Left renal pelvis (tissue), 4 donors: Measurements from ENCODE around the gene CCL22. TPM values are rescaled to one million over a fixed set of nuclear protein-coding genes. Genes with fewer than 3 reads are reported as not detected.

Experiments
- DNase-seq, 4 donors: peaks; one replicate each; pipeline ENCODE4 v3.0.0-alpha.2; 2013; ENCODE audit warnings: low read depth in 4 of 4, low spot score in 3 of 4
- polyA plus RNA-seq, 4 donors: library from polyadenylated mRNA; unstranded; fragments of 120-200 nt; gene quantifications; one replicate each; pipeline ENCODE4 v1.2.1, GENCODE V29; 2013; ENCODE audit not compliant: insufficient read length in 4 of 4

Gene CCL22
- polyA plus RNA-seq, 4 donors: 0.04 to 0.15 (median 0.11) TPM

DNA sequence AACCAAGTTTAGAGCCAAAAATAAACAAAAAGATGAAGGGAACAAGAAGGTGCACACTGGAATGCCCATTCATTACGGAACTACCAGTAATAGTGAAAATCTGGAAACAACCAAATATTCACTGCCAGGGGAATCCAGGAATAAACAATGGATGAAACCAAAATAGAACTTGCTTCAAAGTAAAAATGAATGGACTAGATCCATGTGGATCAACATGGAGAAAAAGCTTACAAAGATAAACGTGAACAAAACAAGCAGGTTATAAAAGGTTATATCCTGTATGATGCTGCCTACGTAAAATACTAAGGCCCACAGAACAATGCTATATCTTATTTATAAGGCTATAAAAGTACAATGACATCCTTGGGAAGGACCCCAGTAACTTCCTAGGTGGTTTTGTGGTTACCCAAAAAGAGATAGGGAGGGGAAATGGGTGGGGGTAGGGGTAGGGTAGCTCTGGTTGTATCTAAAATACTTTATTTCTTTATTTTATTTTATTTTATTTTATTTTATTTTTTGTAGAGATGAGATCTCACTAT, 12.8 kb upstream of the CCL22 start:
- DNase-seq: no peak

DNA sequence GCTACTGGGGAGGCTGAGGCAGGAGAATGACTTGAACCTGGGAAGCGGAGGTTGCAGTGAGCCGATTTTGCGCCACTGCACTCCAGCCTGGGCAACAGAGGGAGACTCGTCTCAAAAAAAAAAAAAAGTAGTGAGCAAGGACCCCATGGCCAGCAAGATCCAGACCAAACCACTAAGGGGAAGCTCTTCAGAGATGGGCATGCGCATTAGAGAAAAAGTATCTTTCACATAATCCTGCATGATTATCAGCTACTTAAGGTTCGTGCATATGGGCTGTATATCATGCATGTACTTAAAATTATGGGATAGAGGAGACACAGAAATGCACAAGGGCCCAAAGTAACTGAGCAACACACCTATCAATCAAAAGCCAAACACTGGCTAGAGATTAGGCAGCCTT, 10.7 kb upstream of the CCL22 start:
- DNase-seq: no peak

DNA sequence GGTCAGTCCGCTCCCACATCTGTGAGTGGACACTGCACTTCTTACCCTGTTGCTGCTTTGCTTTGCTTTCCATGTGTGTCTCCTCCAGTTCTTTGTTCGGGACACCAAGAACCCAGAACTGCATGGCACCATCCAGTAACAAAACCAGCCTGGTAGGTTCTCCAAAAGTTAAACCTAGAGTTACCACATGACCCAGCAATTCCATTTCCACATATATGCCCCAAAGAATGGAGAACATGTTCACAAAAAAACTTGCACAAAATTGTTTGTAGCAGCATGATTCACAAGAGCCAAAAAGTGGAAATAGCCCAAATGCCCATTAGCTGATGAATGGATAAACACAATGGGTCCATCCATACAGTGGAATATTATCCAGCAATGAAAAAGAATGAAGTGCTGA, 10.3 kb upstream of the CCL22 start:
- DNase-seq: no peak

DNA sequence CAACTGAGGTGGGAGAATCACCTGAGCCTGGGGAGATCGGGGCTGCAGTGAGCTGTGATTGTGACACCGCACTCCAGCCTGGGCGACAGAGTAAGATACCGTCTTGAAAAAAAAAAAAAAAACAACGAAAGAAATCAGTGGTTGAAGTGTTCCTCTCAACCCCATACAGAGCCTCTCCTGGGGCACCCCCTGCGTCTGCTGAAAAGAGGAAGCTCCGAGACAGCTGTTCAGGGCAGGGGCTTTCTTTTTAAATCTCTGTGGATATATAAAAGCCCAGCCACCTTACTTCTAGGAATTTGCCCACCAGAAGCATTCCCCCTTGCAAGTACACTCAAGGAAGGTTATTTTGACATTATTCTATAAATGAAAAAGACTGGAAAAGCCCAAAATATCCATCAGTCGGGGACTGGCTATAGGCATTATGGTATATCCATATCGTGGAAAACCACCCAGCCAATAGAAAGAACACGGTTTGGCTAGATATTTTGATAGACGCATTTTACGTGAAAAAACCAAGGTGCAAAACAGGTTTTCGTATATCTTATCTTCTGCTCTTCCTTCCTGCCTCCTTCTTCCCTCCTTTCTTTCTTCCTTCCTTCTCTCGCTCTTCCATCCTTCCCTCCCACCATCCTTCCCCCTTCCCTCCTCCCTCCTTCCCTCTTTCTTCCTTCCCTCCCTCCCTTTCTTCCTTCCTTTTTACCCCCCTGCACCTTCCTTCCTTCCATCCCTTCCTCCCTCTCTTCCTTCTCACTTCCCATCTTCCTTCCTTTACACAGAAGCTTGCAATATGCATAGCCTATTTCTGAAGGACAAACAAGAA, 9.2 kb upstream of the CCL22 start:
- DNase-seq: no peak

DNA sequence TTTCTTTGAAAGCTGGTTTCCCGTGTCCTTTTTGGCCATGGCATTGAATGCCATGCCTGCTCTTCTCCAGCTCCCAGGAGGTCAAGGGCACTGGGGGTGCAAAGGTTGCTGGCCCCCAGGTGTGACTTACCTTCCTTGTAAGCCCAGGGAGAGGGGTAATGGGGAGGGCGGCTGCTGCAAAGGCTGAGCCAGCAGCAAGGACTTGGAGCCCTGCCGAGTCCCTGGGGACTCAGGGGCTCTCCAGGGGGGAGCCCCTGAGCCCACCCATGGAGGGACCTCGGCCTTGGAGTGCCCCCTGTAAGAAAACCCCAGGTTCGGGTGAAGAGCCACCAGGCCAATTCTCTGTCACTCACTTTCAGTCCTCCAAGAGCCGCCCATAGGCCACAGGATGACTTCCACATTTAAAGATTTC, 5.9 kb upstream of the CCL22 start:
- DNase-seq: no peak

DNA sequence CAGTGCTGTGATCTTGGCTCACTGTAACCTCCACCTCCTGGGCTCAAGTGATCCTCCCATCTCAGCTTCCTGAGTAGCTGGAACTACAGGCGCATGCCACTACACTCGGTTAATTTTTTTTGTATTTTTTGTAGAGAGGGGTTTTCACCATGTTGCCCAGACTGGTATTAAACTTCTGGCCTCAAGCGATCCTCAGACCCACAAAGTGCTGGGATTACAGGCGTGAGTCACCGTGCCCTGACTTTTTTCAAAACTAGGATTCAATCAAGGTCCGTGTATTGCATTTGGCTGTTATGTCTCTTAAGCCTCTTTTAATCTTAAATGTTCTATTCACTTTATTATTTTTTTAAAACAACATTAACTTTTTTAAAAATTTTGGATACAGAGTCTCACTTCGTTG, 4.3 kb upstream of the CCL22 start:
- no peak for DNase-seq

DNA sequence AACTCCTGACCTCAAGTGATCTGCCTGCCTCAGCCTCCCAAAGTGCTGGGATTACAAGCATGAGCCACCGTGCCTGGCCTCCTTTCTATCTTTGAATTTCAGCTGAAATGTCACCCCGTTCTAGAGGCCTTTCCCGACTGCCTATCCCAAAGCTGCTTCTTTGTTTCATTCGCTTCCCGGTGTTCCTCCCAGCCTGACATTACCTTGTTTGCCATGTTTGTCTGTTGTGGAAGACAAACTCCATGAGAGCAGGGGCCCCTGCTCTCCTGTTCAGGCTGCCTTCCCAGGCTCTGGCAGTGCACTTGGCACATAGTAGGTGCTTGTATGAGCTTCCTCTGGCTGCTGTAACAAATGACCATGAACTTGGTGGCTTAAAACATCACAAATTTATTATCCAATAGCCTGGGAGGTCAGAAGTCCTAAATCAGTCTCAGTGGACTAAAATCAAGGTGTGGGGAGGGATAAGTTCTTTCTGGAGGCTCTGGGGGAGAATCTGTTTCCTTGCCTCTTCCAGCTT, 2.6 kb upstream of the CCL22 start:
- no peak for DNase-seq

DNA sequence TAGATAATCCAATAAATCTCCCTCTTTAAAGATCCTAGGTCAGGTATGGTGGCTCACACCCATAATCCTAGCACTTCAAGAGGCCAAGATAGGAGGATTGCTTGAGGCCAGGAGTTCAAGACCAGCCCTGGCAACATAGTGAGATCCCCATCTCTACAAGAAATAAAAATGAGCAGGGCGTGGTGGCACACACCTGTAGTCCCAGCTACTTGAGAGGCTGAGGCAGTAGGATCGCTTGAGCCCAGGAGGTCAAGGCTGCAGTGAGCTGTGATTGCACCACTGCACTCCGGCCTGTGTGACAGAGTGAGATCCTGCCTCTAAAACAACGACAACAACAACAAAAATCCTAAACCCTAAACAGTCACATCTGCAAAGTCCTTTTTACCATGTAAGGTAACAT, 2.0 kb upstream of the CCL22 start:
- no peak for DNase-seq

DNA sequence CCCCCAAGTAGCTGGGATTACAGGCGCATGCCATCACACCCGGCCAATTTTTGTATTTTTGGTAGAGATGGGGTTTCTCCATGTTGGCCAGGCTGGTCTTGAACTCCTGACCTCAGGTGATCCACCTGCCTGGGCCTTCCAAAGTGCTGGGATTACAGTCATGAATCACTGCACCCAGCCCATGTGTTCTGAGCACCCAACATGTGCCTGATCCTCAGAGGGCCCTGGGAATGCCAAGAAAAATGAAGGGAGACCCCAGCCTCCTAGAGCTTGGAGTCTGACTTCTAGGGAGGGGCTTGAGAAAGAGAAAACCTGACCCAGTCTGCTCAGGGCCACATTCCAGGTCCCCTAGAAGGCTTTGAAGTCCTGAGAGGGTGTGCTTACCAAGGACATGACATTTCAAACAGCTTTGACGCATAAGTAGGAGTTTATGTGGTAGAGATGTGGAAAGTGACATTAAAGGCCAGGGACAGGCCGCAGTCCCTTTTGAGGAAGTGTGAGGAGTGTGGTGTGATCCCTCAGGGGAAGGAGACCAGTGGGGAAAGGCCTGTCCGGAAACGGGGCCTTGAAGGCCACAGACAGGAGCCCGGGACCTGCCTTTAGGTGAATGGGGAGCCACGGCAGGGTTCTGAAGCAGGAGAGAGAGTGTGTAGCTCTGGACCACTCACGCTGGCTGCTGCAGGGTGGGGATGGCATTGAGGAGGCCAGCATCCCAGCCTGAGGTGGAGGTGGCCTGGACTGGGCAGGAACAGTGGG, 1.1 kb upstream of the CCL22 start:
- no peak for DNase-seq

DNA sequence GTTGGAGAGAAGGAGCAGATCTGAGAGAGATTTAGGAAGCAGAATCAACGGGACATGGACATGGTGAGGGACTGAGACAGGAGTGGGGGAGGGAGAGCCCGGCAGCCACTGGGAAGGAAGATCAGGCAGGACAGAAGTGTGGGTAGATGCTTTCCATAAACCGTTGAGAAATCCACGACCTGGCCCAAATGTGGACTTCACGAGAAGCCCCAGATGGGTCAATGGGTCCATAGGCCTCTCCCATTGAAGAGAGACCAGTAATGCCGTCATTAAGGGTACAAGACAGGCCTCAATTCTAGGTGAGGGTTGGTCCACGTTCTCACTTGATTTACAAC, 530 bp upstream of the CCL22 start:
- no peak for DNase-seq

DNA sequence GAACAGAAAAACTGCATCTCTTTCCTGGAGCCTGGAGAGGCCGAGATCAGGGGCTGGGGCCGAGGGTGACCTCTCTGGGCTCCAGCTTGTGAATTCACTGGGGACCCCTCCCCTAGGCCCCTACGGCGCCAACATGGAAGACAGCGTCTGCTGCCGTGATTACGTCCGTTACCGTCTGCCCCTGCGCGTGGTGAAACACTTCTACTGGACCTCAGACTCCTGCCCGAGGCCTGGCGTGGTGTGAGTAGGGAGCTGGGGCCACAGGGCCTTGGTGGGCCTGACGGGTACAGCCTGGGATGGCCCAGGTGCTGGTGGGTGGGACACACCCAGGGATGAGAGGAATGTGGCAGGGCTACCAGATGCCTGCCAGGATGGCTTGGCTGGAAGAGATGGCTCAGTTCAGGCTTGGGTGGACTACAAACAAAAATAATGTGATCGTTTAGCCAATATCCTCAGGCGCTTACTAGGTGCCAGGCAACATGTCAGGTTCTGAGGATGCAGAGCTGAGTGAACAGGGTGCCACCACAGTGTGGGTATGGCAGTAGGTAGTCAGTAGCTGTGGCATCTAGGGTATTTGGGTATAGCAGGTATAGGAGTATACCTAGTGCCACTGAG, 1.8 kb downstream of the CCL22 start:
- no peak for DNase-seq

DNA sequence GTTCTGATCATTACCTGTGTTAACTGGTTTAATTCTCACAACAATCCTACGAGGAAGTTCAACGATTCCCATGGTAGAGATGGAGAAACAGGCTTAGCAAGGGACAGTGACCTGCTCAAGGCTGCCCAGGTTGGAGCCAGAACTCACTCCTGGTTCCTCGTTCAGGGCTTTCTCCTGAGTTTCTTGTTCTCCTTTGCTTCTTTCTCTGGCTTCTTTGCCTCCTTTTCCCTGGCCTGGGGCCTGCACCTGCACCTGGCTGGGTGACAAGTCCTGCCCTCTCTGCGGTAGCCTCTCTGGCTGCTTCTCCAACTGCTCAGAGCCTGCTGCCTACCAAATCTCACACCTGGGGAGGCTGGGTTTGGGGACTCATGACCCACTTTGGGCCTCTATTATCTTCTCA, 2.8 kb downstream of the CCL22 start:
- no peak for DNase-seq

DNA sequence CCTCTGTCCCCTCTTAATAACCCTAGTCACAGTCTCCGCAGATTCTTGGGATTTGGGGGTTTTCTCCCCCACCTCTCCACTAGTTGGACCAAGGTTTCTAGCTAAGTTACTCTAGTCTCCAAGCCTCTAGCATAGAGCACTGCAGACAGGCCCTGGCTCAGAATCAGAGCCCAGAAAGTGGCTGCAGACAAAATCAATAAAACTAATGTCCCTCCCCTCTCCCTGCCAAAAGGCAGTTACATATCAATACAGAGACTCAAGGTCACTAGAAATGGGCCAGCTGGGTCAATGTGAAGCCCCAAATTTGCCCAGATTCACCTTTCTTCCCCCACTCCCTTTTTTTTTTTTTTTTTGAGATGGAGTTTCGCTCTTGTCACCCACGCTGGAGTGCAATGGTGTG, 5.6 kb downstream of the CCL22 start:
- DNase-seq: no peak

DNA sequence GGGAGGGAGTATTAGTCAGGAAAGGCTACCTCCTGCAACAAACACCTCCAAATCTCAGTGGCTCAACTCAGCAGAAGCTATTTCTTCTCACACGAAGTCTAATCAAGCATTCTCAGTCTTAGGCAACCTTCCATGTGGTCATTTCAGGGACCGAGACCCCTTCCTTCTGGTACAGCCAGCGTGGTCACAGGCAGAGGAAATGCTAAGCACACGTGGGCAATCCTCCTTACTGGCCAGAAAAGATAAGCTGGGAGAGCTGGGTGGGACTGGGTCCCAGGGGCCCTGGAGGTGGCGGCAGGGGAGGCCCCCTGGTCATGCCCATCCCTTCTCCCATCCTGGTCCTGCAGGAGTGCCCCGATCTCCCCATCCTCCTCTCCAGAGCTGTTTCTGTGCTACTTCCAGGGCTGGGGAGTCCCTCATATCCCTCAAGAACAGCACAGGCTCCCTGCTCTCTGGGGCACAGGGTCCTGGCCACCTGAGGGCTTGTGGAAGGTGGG, 8.0 kb downstream of the CCL22 start:
- DNase-seq: no peak

DNA sequence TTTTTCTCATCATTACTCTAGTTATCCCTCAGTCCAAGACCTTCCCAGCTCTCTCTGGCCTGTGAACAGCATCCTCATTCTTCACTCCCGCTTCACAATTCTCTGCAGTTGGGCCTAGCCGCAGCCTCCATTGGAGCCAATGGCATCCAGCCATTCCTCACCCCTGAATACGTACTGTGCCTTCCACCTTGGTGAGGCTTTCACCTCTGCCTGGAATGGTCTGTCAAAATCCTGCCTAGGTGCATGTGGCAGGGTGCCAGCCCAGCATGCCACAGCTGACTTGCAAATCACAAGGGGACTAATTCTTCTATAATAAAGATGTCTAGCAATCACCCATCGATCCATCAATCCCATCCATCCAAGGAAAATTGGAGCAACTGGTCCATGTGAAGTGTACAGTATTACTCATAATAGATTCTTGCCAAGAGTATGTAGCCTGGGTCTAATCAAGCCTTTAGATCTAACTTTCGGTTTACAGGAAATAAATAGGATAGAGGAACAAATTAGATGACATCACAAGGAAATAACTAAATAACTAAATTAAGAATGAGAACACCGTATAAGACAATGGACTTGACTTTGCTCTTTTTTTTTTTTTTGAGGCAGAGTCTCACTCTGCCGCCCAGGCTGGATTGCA, 8.7 kb downstream of the CCL22 start:
- DNase-seq: no peak

DNA sequence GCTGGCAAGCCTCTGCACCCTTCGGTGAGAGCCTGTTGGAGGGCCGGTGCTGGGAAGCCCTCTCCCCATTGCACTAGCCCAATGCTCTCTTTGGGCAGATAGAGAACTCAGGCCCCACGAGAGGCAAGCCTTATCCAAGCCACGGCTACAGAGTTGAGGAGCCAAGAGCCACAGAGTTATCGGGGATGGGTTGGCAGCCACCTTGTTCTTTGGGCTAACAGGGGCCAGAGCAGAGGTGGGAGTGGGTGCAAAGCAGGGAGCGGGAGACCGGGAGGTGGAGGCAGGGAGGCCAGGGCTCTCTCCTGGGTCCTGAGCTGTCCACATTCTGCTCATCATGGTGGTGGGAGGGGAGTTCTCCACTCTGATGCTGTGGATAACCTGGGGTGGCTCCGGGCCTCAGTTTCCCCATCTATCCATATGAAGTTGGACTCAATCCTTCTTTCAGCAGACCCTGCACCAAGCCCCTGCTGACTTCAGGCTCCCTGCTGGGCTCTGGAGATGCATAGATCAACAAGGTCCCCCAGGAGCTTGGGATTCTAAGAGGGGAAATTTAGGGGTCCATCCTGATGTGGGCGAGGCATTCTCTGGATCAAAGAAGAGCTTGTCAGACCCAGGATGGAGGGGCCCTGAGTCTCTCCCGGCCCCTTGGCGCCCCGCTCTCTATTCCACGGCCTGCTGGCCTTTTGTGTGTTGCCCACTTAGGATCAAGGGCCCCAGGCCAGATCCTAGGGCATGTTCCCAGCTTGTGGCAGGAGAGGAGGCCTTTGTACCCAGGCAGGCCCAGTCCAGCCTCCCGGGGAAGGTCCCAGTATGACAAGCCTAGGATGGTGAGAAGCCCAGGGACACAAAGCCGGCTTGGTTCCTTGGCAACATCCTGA, 13.2 kb downstream of the CCL22 start:
- no peak for DNase-seq

DNA sequence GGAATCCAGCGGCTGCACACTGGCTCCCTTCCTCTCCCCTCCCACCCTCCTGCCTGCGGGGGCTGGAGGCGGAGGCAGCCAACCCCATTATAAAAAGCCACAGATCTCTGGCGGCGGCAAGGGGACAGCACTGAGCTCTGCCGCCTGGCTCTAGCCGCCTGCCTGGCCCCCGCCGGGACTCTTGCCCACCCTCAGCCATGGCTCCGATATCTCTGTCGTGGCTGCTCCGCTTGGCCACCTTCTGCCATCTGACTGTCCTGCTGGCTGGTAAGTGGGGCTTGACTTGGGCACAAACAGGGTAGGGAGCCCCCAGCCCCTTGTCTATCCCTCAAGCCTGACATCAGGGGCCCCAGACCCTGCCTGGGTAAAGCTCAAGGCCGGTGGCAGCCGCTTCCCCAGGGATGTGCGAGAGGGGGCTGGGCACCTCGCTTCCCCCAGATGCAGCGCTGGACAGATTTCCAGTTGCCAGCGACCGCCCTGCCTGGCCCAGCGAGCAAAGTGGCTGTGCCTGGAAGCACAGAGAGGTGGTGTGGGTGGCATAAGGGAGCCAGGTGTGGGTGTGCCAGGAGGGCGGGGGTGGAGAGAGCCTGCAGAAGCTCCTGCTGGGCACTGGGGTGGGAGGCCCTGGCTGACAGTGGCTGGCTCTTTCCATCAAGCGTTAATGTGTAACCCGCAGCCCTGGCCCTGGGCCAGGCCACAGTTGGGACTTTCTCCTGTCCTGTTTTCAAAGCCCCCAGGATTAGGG, 14.0 kb downstream of the CCL22 start, which contains the start of gene CX3CL1:
TSS of gene CX3CL1 (plus strand) at position 119 of the 745 bp plus-strand sequence. CDS start at position 198, 79 bp downstream.
- DNase-seq: peak in 3 of 4 donors; percentile 78 to 80 (median 80)

DNA sequence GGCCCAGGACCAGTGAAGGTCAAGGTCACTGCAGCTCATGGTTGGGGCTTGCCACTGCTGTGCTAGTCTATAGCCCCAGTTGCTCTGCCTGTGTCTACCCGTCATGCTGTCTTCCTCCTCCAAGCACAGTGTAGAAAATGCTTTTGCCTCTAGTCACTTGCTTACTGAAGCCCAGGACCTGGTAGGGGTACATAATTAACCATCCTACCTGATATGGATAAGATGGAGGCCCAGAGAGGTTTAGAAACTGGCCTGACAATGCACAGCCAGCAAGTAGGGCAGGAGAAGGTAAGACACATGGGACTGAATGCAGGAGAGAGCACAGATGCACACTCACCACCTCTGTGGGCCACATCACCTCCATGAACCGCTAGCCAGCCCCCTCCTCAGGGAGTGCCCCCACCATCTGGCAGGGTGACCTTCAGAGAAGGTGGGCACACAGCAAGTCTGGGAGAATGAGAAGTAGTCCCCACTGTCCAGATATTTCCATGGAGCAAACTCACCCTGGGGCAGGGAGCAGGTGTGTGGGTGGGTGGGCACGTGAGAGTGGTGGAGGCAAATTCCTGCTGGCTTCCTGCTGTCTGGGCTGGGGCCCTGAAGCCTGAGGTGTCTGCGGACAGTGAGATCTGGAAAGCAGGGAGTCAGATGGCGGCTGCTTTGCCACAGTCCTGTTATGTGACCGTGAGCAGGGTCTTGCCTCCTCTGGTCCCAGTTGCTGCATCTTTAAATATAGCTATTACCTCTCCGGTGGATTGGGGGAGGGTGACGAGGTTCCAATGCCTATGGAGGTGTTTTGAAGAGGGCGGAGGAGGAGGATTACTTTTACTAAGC, 14.7 kb downstream of the CCL22 start:
- no peak for DNase-seq
